ENCODE results near the gene RETN. TPM values are rescaled to one million over a fixed set of nuclear protein-coding genes. Genes with fewer than 3 reads are reported as not detected.
"Not testable (repeated sequence)": the region's sequence is repeated elsewhere in the genome, so short reads cannot be mapped to it uniquely, and the experiment has no call there.

The RETN gene
- total RNA-seq, 4 donors from 2014 or later = not detected

GRCh38 chr19:7641290-7642276, 27.3 kb upstream of the RETN start:
- 58 to 84% methylated on average over 2 to 4 of the region's 43 CpGs for WGBS, 2 donors (ENCODE audit: low coverage in 1 of 2)
- no peaks in the 10 kb centered on the region for H3K36me3 ChIP-seq
- ATAC-seq = no peak
- H3K27me3 ChIP-seq = peaks cover 99% of the 10 kb centered on the region
- no peaks in the 10 kb centered on the region for H3K9me3 ChIP-seq
- no peak overlapping the region for H3K4me3 ChIP-seq
- peaks cover 0 to 8% (median 3%) of the 10 kb centered on the region in 3 donors for H3K4me1 ChIP-seq
- no peak overlapping the region for H3K27ac ChIP-seq
- TF ChIP-seq CTCF (IDR thresholded peaks at IDR 0.05) = no peak

GRCh38 chr19:7642295-7643030, 26.4 kb upstream of the RETN start:
- no peaks in the 10 kb centered on the region for H3K9me3 ChIP-seq
- TF ChIP-seq CTCF (IDR thresholded peaks at IDR 0.05) (no peak), POLR2AphosphoS5 (IDR thresholded peaks at IDR 0.05) (no peak), POLR2A (IDR thresholded peaks at IDR 0.05) (no peak), EP300 (IDR thresholded peaks at IDR 0.05) (no peak)
- H3K4me1 ChIP-seq = no peaks in the 10 kb centered on the region
- H3K36me3 ChIP-seq = no peaks in the 10 kb centered on the region
- H3K4me3 ChIP-seq = no peak overlapping the region
- no peak overlapping the region for H3K27ac ChIP-seq
- H3K27me3 ChIP-seq = peaks cover 99% of the 10 kb centered on the region
- no peak for ATAC-seq
- 64% methylated on average over 3 of the region's 27 CpGs; no CpG with 5 or more reads in 1 of the 2 donors for WGBS, 2 donors (ENCODE audit: low coverage in 1 of 2)

- no peak overlapping the region for H3K4me3 ChIP-seq
- H3K4me1 ChIP-seq = no peaks in the 10 kb centered on the region
- H3K27me3 ChIP-seq = peaks cover 99% of the 10 kb centered on the region
- WGBS, 2 donors (ENCODE audit: low coverage in 1 of 2) = 93 to 100% methylated on average over 2 to 3 of the region's 8 CpGs
- no peaks in the 10 kb centered on the region for H3K9me3 ChIP-seq
- H3K36me3 ChIP-seq = no peaks in the 10 kb centered on the region
- no peak for ATAC-seq
- TF ChIP-seq POLR2A (IDR thresholded peaks at IDR 0.05) = no peak
- no peak overlapping the region for H3K27ac ChIP-seq
These were observed 25.8 kb upstream of the RETN start for GRCh38 chr19:7643031-7643415.

GRCh38 chr19:7643629-7644549, 25.0 kb upstream of the RETN start:
- 37 to 67% methylated on average over 6 to 9 of the region's 10 CpGs for WGBS, 2 donors (ENCODE audit: low coverage in 1 of 2)
- not testable (repeated sequence) for ATAC-seq, H3K36me3 ChIP-seq, H3K4me1 ChIP-seq, H3K9me3 ChIP-seq, H3K4me3 ChIP-seq, H3K27ac ChIP-seq
- H3K27me3 ChIP-seq = peaks cover 96% of the 10 kb centered on the region

- 93 to 95% methylated on average over 3 to 4 of the region's 20 CpGs for WGBS, 2 donors (ENCODE audit: low coverage in 1 of 2)
- no peaks in the 10 kb centered on the region for H3K4me1 ChIP-seq
- no peak overlapping the region for H3K27ac ChIP-seq
- no peak for TF ChIP-seq POLR2AphosphoS5 (IDR thresholded peaks at IDR 0.05)
- TF ChIP-seq POLR2A (IDR thresholded peaks at IDR 0.05) = no peak
- no peak for TF ChIP-seq CTCF (IDR thresholded peaks at IDR 0.05)
- TF ChIP-seq EP300 (IDR thresholded peaks at IDR 0.05) = no peak
- H3K4me3 ChIP-seq = no peak overlapping the region
- ATAC-seq = no peak
- H3K36me3 ChIP-seq = no peaks in the 10 kb centered on the region
- peaks cover 96% of the 10 kb centered on the region for H3K27me3 ChIP-seq
- H3K9me3 ChIP-seq = no peaks in the 10 kb centered on the region
These were observed 24.3 kb upstream of the RETN start for GRCh38 chr19:7644550-7644877.

All from gastroesophageal sphincter (tissue), 4 donors.